GM23248 (cell line): Measurements from ENCODE around the gene MTMR6. TPM values are rescaled to one million over a fixed set of nuclear protein-coding genes. Genes with fewer than 3 reads are reported as not detected.

Source experiments
- DNase-seq: peaks from one replicate; pipeline ENCODE4 v3.0.0-alpha.2; 2015
- H2AFZ ChIP-seq: fragments of 200-600 bp; sonication (generic); 2 replicates; pipeline ENCODE4 v1.6.1; 2016; ENCODE audit warnings: antibody characterized with exemption
- H3F3A ChIP-seq: fragments of 200-600 bp; sonication (generic); 2 replicates; pipeline ENCODE4 v1.6.1; 2016; ENCODE audit warnings: mild to moderate bottlenecking, antibody characterized with exemption, mixed run types; ENCODE audit not compliant: insufficient read depth
- H3K27ac ChIP-seq: fragments of 200-600 bp; sonication (generic); 2 replicates; pipeline ENCODE4 v1.5.1; 2016; ENCODE audit warnings: mild to moderate bottlenecking
- H3K27me3 ChIP-seq: fragments of 200-600 bp; sonication (generic); replicated peaks from 2 replicates; pipeline ENCODE4 v1.6.1; 2016; ENCODE audit warnings: mild to moderate bottlenecking; ENCODE audit not compliant: insufficient read depth
- H3K36me3 ChIP-seq: fragments of 200-600 bp; sonication (generic); 2 replicates; pipeline ENCODE4 v1.6.1; 2016; ENCODE audit warnings: low read depth, mild to moderate bottlenecking
- H3K4me1 ChIP-seq: fragments of 200-600 bp; sonication (generic); 2 replicates; pipeline ENCODE4 v1.6.1; 2016; ENCODE audit warnings: mild to moderate bottlenecking; ENCODE audit not compliant: insufficient read depth
- H3K4me2 ChIP-seq: fragments of 200-600 bp; sonication (generic); one replicate; pipeline ENCODE4 v1.6.1; 2016; ENCODE audit warnings: mild to moderate bottlenecking; ENCODE audit not compliant: unreplicated experiment
- H3K4me3 ChIP-seq: fragments of 200-600 bp; sonication (generic); 2 replicates; pipeline ENCODE4 v1.5.1; 2016; ENCODE audit warnings: mild to moderate bottlenecking
- H3K79me2 ChIP-seq: fragments of 200-600 bp; sonication (generic); 2 replicates; pipeline ENCODE4 v1.6.1; 2016; ENCODE audit warnings: mild to moderate bottlenecking; ENCODE audit not compliant: insufficient read depth
- H3K9ac ChIP-seq: fragments of 200-600 bp; sonication (generic); 2 replicates; pipeline ENCODE4 v1.6.1; 2016; ENCODE audit warnings: mild to moderate bottlenecking
- H3K9me2 ChIP-seq: fragments of 200-600 bp; sonication (generic); 2 replicates; pipeline ENCODE4 v1.6.1; 2016; ENCODE audit warnings: mixed run types, mild to moderate bottlenecking, moderate library complexity; ENCODE audit not compliant: insufficient read depth
- H3K9me3 ChIP-seq: fragments of 200-600 bp; sonication (generic); one replicate; pipeline ENCODE4 v1.6.1; 2017; ENCODE audit warnings: low read depth
- H4K20me1 ChIP-seq: fragments of 200-600 bp; sonication (generic); 2 replicates; pipeline ENCODE4 v1.6.0; 2016; ENCODE audit not compliant: insufficient read depth
- EZH2 ChIP-seq: fragments of 200-600 bp; sonication (generic); IDR thresholded peaks from 2 replicates; pipeline ENCODE4 v1.6.1; 2018; ENCODE audit warnings: antibody characterized with exemption, mild to moderate bottlenecking; ENCODE audit not compliant: insufficient read depth, poor library complexity, severe bottlenecking
- EZH2phosphoT487 ChIP-seq: fragments of 200-600 bp; sonication (generic); IDR thresholded peaks from 2 replicates; pipeline ENCODE4 v1.6.1; 2018; ENCODE audit warnings: antibody characterized with exemption, moderate library complexity, mild to moderate bottlenecking, low read depth; ENCODE audit not compliant: insufficient read depth
- WGBS, 2 experiments: methylation state at CpG; one replicate each; pipeline ENCODE4 v1.1.6; 2015 to 2017; ENCODE audit warnings: low lambda C conversion rate in 2 of 2, low coverage in 1 of 2; ENCODE audit errors: missing lambda C conversion rate in 2 of 2; 5-methylcytosine and 5-hydroxymethylcytosine counted together
- in situ Hi-C: fragments of 300-500 bp; cut with MboI; formaldehyde crosslinking; loops from 2 replicates; pipeline ENCODE4 v1.15.0; 2020
- polyA plus RNA-seq: library from polyadenylated mRNA; unstranded; fragments of >200 nt; fragmentation: Nextera tagmentation; extraction: Ambion mirVana; gene quantifications from 2 replicates; pipeline ENCODE4 v1.2.1, GENCODE V29; 2016
- total RNA-seq: library from RNA; depleted of rRNA; stranded (reverse); fragments of >200 nt; shearing (Covaris generic); gene quantifications from 2 replicates; pipeline ENCODE4 v1.2.3, GENCODE V29; 2014

Gene MTMR6
- total and polyA plus RNA-seq, 2 experiments from 2014 or later = 25.5 to 37.2 TPM

DNA sequence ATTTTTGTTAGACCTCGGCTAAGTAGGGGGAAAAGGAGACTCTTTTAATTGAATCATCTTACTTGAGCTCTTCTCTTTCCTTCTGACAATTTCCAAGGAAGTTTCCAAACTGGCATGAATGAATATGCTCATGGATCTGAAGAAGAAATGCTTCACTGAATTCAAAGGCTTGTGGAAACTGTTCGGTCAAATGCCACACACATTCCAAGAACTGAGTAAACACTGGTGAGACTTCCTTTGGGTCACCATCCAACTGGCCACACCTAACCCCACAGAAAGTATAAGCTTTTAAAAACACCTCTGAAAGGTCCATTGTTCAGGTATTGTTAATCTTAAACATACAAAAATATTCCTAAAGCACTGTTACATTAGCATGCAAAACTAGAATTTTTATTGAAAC lies 33.6 kb downstream of the MTMR6 start:
- Histone ChIP-seq H3K9ac (peak overlapping the region; percentile 21), H3K27me3 (no peaks in the 10 kb centered on the region), H3K9me2 (no peaks in the 10 kb centered on the region), H3K4me3 (peak overlapping the region; percentile 24), H3K36me3 (peaks cover 32% of the 10 kb centered on the region), H3K9me3 (no peaks in the 10 kb centered on the region), H3K4me2 (peak overlapping the region; percentile 58), H2AFZ (no peak overlapping the region; the same call in 1 of the 2 replicates), H3K79me2 (no peaks in the 10 kb centered on the region), H4K20me1 (no peaks in the 10 kb centered on the region), H3K4me1 (peaks cover 17% of the 10 kb centered on the region), H3F3A (peaks cover 22% of the 10 kb centered on the region; the same call in 1 of the 2 replicates), H3K27ac (peak overlapping the region; percentile 67)
- 31 to 37% methylated on average over 2 of the region's 2 CpGs for WGBS, 2 experiments
- DNase-seq = peak; percentile 70
- TF ChIP-seq EZH2 (no peak), EZH2phosphoT487 (no peak)
- in situ Hi-C loops = no loop called here

DNA sequence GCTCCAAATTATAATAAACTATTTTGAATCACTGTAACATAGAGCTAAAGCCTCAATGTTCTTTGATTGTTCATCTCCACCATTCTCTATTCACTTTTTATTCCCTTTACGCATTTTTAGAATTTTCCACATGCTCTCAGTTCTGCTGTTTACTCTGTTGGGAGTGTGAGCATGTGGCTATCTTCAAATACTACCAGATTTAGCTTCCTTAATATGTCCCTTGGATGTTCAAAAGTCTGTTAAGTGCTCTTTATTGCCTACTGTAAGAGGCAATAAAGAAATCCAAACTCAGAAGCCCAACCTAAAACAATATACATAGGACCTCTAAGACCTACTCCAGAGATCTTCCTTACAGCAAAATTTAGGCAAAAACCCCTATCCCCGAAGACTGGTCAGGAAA lies 34.5 kb downstream of the MTMR6 start:
- Histone ChIP-seq H3K36me3 (peaks cover 37% of the 10 kb centered on the region), H3K9me3 (no peaks in the 10 kb centered on the region), H3K4me1 (peaks cover 17% of the 10 kb centered on the region), H3K4me2 (no peak overlapping the region), H3K79me2 (no peaks in the 10 kb centered on the region), H3K9me2 (no peaks in the 10 kb centered on the region), H2AFZ (no peak overlapping the region), H3K27ac (no peak overlapping the region), H3K4me3 (no peak overlapping the region), H3K9ac (no peak overlapping the region), H4K20me1 (no peaks in the 10 kb centered on the region), H3F3A (peaks cover 22% of the 10 kb centered on the region; the same call in 1 of the 2 replicates), H3K27me3 (no peaks in the 10 kb centered on the region)
- in situ Hi-C loops = no loop called here
- TF ChIP-seq EZH2phosphoT487 = no peak
- TF ChIP-seq EZH2 = no peak
- WGBS, 2 experiments = 94 to 96% methylated on average over 2 of the region's 2 CpGs
- no peak for DNase-seq

DNA sequence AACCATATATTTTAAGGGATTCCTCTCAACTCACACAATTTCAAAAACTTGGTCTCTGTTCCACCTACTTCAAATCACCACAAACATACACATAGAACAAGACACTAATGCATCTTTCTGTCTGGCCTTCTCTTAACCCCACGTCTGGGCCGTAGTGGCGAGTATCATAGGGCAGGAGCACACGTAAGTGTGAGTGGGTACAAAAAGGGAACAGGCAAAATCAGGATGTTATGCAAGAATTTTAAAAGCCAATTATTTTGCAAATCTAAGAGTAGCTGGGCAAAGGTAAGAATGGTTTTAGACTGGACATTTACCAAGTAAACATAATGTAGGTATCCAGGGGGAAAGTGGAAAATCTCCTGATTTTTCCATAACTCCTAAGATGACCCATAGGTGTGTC lies 35.1 kb downstream of the MTMR6 start:
- in situ Hi-C loops = no loop called here
- no peaks in the 10 kb centered on the region for H3K79me2 ChIP-seq
- H3K4me1 ChIP-seq = peaks cover 17% of the 10 kb centered on the region
- no peak overlapping the region for H3K9ac ChIP-seq
- no peaks in the 10 kb centered on the region for H4K20me1 ChIP-seq
- DNase-seq = no peak
- no peaks in the 10 kb centered on the region for H3K9me2 ChIP-seq
- no peak overlapping the region for H3K27ac ChIP-seq
- H2AFZ ChIP-seq = no peak overlapping the region
- no peaks in the 10 kb centered on the region for H3K9me3 ChIP-seq
- TF ChIP-seq EZH2 (no peak), EZH2phosphoT487 (no peak)
- no peak overlapping the region for H3K4me3 ChIP-seq
- H3F3A ChIP-seq = peaks cover 22% of the 10 kb centered on the region; the same call in 1 of the 2 replicates
- H3K36me3 ChIP-seq = peaks cover 37% of the 10 kb centered on the region
- H3K4me2 ChIP-seq = no peak overlapping the region
- 97 to 98% methylated on average over 4 of the region's 4 CpGs for WGBS, 2 experiments
- no peaks in the 10 kb centered on the region for H3K27me3 ChIP-seq

DNA sequence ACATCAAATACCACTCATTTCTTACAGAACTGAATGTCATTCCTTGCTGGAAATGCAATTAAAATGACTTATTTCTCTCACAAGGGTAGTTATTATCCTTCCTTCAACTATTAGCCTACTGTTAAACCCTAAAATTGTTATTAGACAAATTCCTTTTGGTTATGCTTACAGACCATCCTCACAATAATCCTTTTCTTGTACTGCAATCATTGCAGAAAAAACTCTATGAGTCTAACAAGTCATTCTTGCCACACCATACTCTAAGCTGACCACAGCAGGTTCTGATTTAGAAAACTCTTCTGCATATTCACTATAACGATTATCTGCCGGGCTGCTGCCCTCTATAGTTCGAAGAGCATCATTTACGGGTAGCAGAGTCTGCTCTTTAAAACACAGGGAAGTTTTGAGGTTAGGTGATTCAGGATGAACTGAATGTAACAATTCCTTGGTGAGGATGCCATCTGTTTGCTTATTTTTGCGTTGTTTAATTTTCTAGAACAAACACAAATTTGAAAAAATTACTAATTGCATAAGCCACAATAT lies 38.2 kb downstream of the MTMR6 start:
- TF ChIP-seq EZH2phosphoT487 (no peak), EZH2 (no peak)
- in situ Hi-C loops = no loop called here
- WGBS, 2 experiments = 26 to 30% methylated on average over 5 of the region's 5 CpGs

More for the DNA sequence above, 38.2 kb downstream of the MTMR6 start:
- Histone ChIP-seq H3K9ac (no peak overlapping the region), H3K9me3 (no peaks in the 10 kb centered on the region), H3K4me3 (no peak overlapping the region), H3K27ac (peak overlapping the region; percentile 6; the same call in 1 of the 2 replicates), H4K20me1 (no peaks in the 10 kb centered on the region), H3K36me3 (peaks cover 42% of the 10 kb centered on the region), H3K79me2 (no peaks in the 10 kb centered on the region), H3F3A (peaks cover 10% of the 10 kb centered on the region; the same call in 1 of the 2 replicates), H3K4me2 (no peak overlapping the region), H2AFZ (no peak overlapping the region), H3K4me1 (peaks cover 11% of the 10 kb centered on the region), H3K27me3 (no peaks in the 10 kb centered on the region), H3K9me2 (no peaks in the 10 kb centered on the region)
- DNase-seq = peak; percentile 85
